Cardiac muscle cell (in vitro differentiated cells and primary cell): ENCODE results near the gene CXCR1. TPM values are rescaled to one million over a fixed set of nuclear protein-coding genes. Genes with fewer than 3 reads are reported as not detected.

Source experiments
- DNase-seq, 2 donors: peaks; one replicate each; pipeline versions ENCODE4 v3.0.0 to v3.0.0-alpha.2; 2010 to 2017; ENCODE audit warnings: low read depth in 1 of 2, low spot score in 1 of 2
- H3K27ac ChIP-seq: fragments of 200-600 bp; sonication (generic); 2 replicates; pipeline ENCODE4 v1.5.1; 2016
- H3K27me3 ChIP-seq: fragments of 200-600 bp; sonication (generic); 2 replicates; pipeline ENCODE4 v1.6.0; 2016; ENCODE audit warnings: control low read depth
- H3K36me3 ChIP-seq: fragments of 200-600 bp; sonication (generic); 2 replicates; pipeline ENCODE4 v1.5.1; 2016; ENCODE audit warnings: control low read depth
- H3K4me1 ChIP-seq: fragments of 200-600 bp; sonication (generic); 2 replicates; pipeline ENCODE4 v1.8.1; 2017; ENCODE audit warnings: low read depth, mild to moderate bottlenecking, mixed run types
- H3K4me3 ChIP-seq: fragments of 200-600 bp; sonication (generic); 2 replicates; pipeline ENCODE4 v1.5.1; 2016; ENCODE audit warnings: mild to moderate bottlenecking
- H3K9me3 ChIP-seq: fragments of 200-600 bp; sonication (generic); 2 replicates; pipeline ENCODE4 v1.5.1; 2017; ENCODE audit warnings: low read depth, mild to moderate bottlenecking, control low read depth
- polyA plus RNA-seq: library from polyadenylated mRNA; unstranded; fragments of >200 nt; fragmentation: Nextera tagmentation; extraction: Ambion mirVana; gene quantifications from 2 replicates; pipeline ENCODE4 v1.2.1, GENCODE V29; 2016
- total RNA-seq: library from RNA; depleted of rRNA; stranded (reverse); fragments of >200 nt; gene quantifications from 2 replicates; pipeline ENCODE4 v1.2.3, GENCODE V29; 2016
- TF ChIP-seq, protein P1 (sequence below): IDR thresholded peaks from 2 replicates; pipeline ENCODE4 v1.5.1; 2012; ENCODE audit warnings: low read depth, mild to moderate bottlenecking, low read length

Gene CXCR1
- total and polyA plus RNA-seq, 2 experiments from 2014 or later: not detected

DNA sequence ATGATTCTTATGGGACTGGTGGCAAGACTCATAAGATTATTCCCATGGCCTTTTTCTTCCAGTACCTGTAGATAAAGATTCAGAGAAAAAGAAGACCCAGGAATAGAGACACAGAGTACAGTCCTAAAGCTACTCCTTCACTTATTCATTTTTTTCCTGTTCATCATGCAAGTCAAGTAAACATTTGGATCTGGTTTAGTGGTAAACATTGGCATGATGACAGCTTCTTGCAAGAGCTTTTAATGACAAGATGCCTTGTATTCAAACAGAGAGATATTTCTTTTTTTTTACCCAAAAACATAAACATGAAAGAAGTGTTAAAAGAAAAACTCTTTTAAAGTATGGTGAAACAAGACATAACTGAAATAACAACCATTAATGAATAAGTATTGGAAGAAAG lies 20.7 kb downstream of the CXCR1 start:
- Histone ChIP-seq H3K27me3 (no peaks in the 10 kb centered on the region), H3K4me1 (no peaks in the 10 kb centered on the region), H3K9me3 (no peaks in the 10 kb centered on the region), H3K27ac (no peak overlapping the region), H3K4me3 (no peak overlapping the region), H3K36me3 (no peaks in the 10 kb centered on the region)
- TF ChIP-seq, protein P1, sequence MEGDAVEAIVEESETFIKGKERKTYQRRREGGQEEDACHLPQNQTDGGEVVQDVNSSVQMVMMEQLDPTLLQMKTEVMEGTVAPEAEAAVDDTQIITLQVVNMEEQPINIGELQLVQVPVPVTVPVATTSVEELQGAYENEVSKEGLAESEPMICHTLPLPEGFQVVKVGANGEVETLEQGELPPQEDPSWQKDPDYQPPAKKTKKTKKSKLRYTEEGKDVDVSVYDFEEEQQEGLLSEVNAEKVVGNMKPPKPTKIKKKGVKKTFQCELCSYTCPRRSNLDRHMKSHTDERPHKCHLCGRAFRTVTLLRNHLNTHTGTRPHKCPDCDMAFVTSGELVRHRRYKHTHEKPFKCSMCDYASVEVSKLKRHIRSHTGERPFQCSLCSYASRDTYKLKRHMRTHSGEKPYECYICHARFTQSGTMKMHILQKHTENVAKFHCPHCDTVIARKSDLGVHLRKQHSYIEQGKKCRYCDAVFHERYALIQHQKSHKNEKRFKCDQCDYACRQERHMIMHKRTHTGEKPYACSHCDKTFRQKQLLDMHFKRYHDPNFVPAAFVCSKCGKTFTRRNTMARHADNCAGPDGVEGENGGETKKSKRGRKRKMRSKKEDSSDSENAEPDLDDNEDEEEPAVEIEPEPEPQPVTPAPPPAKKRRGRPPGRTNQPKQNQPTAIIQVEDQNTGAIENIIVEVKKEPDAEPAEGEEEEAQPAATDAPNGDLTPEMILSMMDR: no peak
- no peak for DNase-seq

DNA sequence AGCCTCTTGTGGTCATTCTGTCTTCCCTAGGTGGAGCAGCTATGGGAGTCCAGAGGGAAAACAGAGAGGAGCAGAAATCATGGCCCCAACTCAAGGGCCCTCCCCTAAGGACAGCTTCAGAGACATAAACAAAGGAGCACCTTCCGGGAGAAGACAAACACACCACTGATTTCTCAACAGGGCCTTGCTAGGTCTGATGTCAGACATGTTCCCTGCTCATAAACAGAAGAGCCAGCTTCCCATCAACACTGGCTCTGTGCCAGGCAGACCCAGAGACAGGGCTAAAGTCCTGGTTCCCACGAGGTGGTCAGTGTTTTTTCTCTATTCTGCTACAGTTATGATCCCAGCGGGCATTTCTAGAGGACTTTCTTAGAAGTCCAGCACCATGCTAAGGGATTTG lies 21.6 kb downstream of the CXCR1 start:
- Histone ChIP-seq H3K27me3 (no peaks in the 10 kb centered on the region), H3K4me3 (no peak overlapping the region)
- DNase-seq: peak in 1 of 2 donors; percentile 28

DNA sequence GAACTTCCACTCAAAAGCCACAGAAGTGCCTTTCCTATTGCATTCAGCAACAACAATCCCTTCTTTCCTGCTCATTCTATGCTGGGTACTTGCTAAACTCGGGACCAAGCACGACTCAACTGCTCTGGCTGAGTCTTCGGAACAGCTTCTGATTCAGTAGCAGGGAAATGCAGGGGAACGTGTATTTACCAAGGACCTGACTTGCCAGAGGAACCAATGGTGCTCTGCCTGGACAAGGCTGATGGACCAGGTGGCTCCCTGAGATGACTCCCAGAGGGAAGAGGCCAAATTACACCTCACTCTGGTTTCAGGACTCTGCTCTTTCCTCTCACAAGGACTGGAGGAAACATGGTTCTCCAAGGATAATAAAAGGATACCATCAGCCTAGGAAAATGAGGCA lies 28.7 kb downstream of the CXCR1 start:
- no peak for DNase-seq
- Histone ChIP-seq H3K27ac (no peak overlapping the region), H3K4me1 (no peaks in the 10 kb centered on the region), H3K27me3 (no peaks in the 10 kb centered on the region), H3K9me3 (no peaks in the 10 kb centered on the region), H3K4me3 (no peak overlapping the region), H3K36me3 (no peaks in the 10 kb centered on the region)
- TF ChIP-seq, protein P1: no peak

More for the DNA sequence above, 21.6 kb downstream of the CXCR1 start:
- H3K9me3 ChIP-seq: no peaks in the 10 kb centered on the region
- H3K4me1 ChIP-seq: no peaks in the 10 kb centered on the region
- H3K36me3 ChIP-seq: no peaks in the 10 kb centered on the region
- H3K27ac ChIP-seq: no peak overlapping the region
- TF ChIP-seq, protein P1: no peak

DNA sequence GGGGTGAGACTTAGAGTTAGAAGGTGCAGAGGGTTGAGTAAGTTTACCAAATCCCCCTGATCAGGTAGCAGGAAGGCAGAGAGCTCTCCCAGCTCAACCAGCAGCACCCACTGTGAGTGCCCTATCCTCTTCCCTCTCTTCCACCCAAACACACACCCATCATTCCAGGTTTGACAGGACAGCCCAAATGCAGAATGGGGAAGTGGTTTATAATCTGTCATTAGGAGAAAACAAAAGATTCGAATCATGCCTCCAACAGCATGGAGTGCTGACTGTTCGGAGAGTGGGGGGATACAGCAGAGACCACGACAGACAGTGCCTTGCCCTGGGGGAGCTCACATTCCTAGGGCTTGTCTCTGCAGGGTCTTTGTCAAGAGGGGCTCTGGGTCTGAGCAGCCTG lies 29.2 kb downstream of the CXCR1 start:
- Histone ChIP-seq H3K27ac (no peak overlapping the region), H3K27me3 (no peaks in the 10 kb centered on the region), H3K36me3 (no peaks in the 10 kb centered on the region), H3K4me3 (no peak overlapping the region), H3K9me3 (no peaks in the 10 kb centered on the region), H3K4me1 (no peaks in the 10 kb centered on the region)
- DNase-seq: no peak
- TF ChIP-seq, protein P1: no peak

DNA sequence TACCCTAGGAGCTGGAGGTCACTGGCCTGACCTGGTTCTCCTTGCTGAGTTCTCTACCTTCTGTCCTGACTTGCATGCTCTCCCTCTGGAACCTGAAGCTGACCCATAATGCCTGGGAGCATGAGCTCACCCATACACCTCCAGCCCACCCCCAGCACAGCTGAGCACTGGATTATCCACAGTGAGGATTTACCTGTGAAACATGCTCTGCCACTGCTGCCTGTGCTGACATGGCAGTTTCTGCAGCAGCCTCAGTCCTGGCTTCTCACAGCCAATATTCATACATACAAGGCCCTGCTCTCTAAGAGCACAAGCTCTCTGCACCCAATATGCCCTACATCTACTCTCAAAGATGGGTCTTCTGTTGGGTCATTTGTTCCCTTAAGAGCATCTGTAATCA lies 35.9 kb downstream of the CXCR1 start:
- no peak overlapping the region for H3K4me3 ChIP-seq
- H3K4me1 ChIP-seq: no peaks in the 10 kb centered on the region
- DNase-seq: no peak
- TF ChIP-seq, protein P1: no peak
- H3K27me3 ChIP-seq: no peaks in the 10 kb centered on the region
- no peak overlapping the region for H3K27ac ChIP-seq
- no peaks in the 10 kb centered on the region for H3K36me3 ChIP-seq
- H3K9me3 ChIP-seq: no peaks in the 10 kb centered on the region

DNA sequence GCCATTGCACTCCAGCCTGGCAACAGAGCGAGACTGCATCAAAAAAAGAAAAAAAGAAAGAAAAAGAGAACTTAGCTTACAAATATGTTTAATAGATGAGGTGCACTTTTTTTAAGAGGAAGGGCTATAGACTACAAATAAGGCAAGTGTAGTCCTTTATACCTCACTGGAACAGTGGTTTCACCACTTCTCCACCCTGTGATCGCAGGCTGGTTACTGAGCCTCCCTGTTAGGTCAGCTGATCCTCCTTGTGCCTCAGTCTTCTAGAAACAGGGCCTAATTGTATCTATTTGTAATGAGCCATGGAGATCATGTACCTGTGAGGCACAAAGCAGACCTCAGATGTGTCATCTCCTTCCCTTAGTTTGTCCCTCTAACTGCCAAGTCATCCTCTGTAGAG lies 36.4 kb downstream of the CXCR1 start:
- DNase-seq: no peak
- TF ChIP-seq, protein P1: no peak
- Histone ChIP-seq H3K9me3 (no peaks in the 10 kb centered on the region), H3K27me3 (no peaks in the 10 kb centered on the region), H3K4me3 (no peak overlapping the region), H3K27ac (no peak overlapping the region), H3K4me1 (peaks cover 1% of the 10 kb centered on the region), H3K36me3 (no peaks in the 10 kb centered on the region)
